Measurements from ENCODE around the gene FAM180A. TPM values are rescaled to one million over a fixed set of nuclear protein-coding genes. Genes with fewer than 3 reads are reported as not detected.

FAM180A gene
- total and polyA plus RNA-seq, 2 experiments from 2014 or later = not detected

DNA sequence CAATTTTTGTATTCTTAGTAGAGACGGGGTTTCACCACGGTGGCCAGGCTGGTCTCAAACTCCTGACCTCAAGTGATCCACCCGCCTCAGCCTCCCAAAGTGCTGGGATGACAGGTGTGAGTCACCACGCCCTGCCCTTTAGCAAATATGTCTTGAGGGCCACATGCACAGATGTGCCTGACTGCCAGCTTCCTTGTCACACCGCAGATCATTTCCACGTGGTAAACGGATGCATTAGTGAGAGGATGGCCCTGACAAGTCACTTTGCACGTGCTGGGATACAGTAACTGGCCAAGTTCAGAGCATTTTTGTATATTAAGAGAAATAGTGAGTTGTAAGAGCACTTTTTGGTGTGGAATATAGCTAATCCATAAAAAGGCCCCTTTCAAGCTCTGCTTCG lies 44.3 kb upstream of the FAM180A start:
- no peak for ATAC-seq
- Mint-ChIP-seq H3K27me3 (ENCODE audit: insufficient read depth, low read depth, poor library complexity) (no peaks in the 10 kb centered on the region), H3K36me3 (ENCODE audit: low read depth) (no peaks in the 10 kb centered on the region; the same call in 2 of the 3 replicates), H3K9me3 (peaks cover 4% of the 10 kb centered on the region; the same call in 2 of the 3 replicates), H3K4me3 (no peak overlapping the region), H3K4me1 (no peaks in the 10 kb centered on the region), H3K27ac (no peak overlapping the region)
- Histone ChIP-seq H3K4me3 (no peak overlapping the region), H3K36me3 (ENCODE audit: insufficient read depth) (no peaks in the 10 kb centered on the region), H3K4me2 (no peak overlapping the region), H2AFZ (no peak overlapping the region), H3K27ac (ENCODE audit: low read depth) (no peak overlapping the region), H3K4me1 (ENCODE audit: insufficient read depth) (no peaks in the 10 kb centered on the region), H3K27me3 (ENCODE audit: insufficient read depth) (no peaks in the 10 kb centered on the region), H3K9me2 (ENCODE audit: insufficient read depth) (no peaks in the 10 kb centered on the region), H4K20me1 (replicated peaks; ENCODE audit: insufficient read depth) (no peaks in the 10 kb centered on the region), H3K79me2 (replicated peaks; ENCODE audit: insufficient read depth) (no peaks in the 10 kb centered on the region), H3F3A (replicated peaks; ENCODE audit: low read depth) (no peaks in the 10 kb centered on the region)
- TF ChIP-seq REST (IDR thresholded peaks at IDR 0.05; ENCODE audit: unreplicated experiment) (no peak), EZH2phosphoT487 (IDR thresholded peaks at IDR 0.05; ENCODE audit: unreplicated experiment) (no peak), CREB1 (CRISPR knock-in tag; IDR thresholded peaks at IDR 0.05; ENCODE audit: low read depth) (no peak), EZH2 (IDR thresholded peaks at IDR 0.05; ENCODE audit: low read depth, unreplicated experiment) (no peak), JUNB (IDR thresholded peaks at IDR 0.05; ENCODE audit: unreplicated experiment) (no peak), ZNF331 (CRISPR knock-in tag; IDR thresholded peaks at IDR 0.05; ENCODE audit: low read depth) (no peak), POLR2AphosphoS5 (IDR thresholded peaks at IDR 0.05; ENCODE audit: low read depth) (no peak), STAT1 (IDR thresholded peaks at IDR 0.05; ENCODE audit: unreplicated experiment) (no peak), ZNF114 (CRISPR knock-in tag; IDR thresholded peaks at IDR 0.05) (no peak), NANOG (IDR thresholded peaks at IDR 0.05; ENCODE audit: borderline replicate concordance) (no peak)
- TF ChIP-seq, protein P1, sequence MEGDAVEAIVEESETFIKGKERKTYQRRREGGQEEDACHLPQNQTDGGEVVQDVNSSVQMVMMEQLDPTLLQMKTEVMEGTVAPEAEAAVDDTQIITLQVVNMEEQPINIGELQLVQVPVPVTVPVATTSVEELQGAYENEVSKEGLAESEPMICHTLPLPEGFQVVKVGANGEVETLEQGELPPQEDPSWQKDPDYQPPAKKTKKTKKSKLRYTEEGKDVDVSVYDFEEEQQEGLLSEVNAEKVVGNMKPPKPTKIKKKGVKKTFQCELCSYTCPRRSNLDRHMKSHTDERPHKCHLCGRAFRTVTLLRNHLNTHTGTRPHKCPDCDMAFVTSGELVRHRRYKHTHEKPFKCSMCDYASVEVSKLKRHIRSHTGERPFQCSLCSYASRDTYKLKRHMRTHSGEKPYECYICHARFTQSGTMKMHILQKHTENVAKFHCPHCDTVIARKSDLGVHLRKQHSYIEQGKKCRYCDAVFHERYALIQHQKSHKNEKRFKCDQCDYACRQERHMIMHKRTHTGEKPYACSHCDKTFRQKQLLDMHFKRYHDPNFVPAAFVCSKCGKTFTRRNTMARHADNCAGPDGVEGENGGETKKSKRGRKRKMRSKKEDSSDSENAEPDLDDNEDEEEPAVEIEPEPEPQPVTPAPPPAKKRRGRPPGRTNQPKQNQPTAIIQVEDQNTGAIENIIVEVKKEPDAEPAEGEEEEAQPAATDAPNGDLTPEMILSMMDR (conservative IDR thresholded peaks at IDR 0.05; ENCODE audit: low read depth in 2 of 2) = no peak
- TF ChIP-seq, protein P2, sequence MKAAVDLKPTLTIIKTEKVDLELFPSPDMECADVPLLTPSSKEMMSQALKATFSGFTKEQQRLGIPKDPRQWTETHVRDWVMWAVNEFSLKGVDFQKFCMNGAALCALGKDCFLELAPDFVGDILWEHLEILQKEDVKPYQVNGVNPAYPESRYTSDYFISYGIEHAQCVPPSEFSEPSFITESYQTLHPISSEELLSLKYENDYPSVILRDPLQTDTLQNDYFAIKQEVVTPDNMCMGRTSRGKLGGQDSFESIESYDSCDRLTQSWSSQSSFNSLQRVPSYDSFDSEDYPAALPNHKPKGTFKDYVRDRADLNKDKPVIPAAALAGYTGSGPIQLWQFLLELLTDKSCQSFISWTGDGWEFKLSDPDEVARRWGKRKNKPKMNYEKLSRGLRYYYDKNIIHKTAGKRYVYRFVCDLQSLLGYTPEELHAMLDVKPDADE (IDR thresholded peaks at IDR 0.05) = no peak
- no peak for DNase-seq (ENCODE audit: low spot score)
